NB4 (cell line): Measurements from ENCODE around the gene HSFX1.
"Not testable (repeated sequence)": the region's sequence is repeated elsewhere in the genome, so short reads cannot be mapped to it uniquely, and the experiment has no call there.

ENCODE experiments used
- POLR2A ChIP-seq: IDR thresholded peaks from 2 replicates; pipeline ENCODE4 v1.6.1; 2011; ENCODE audit warnings: mild to moderate bottlenecking; ENCODE audit not compliant: insufficient read length; ENCODE audit errors: extremely low read depth
- TF ChIP-seq, protein P1 (sequence below): IDR thresholded peaks from one replicate; pipeline ENCODE4 v1.5.1; 2012; ENCODE audit warnings: low read depth, low read length
- TF ChIP-seq, protein P2 (sequence below): IDR thresholded peaks from 2 replicates; pipeline ENCODE4 v1.6.1; 2011; ENCODE audit warnings: low read depth, low read length

DNA sequence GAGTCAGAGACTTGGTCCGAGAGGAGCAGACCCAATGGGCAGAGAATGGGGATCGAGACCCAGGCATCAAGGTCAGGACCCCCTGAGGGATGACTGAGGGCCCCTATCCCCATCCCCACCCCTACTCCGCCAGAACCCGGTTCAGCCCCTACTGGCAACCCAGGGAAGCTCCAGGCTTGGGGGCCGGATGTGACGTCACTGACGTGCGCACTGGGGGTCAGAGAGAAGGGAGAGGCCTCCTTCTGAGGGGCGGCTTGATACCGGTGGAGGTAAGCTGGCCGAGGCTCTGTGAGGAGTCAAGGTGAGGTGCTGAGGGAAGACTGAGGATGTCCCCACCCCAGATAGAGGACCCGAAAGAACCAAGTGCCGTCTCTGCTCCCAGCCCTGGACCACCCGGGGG is 7.9 kb downstream of the HSFX1 start, which contains the start of gene MAGEA9:
- TF ChIP-seq, protein P1, sequence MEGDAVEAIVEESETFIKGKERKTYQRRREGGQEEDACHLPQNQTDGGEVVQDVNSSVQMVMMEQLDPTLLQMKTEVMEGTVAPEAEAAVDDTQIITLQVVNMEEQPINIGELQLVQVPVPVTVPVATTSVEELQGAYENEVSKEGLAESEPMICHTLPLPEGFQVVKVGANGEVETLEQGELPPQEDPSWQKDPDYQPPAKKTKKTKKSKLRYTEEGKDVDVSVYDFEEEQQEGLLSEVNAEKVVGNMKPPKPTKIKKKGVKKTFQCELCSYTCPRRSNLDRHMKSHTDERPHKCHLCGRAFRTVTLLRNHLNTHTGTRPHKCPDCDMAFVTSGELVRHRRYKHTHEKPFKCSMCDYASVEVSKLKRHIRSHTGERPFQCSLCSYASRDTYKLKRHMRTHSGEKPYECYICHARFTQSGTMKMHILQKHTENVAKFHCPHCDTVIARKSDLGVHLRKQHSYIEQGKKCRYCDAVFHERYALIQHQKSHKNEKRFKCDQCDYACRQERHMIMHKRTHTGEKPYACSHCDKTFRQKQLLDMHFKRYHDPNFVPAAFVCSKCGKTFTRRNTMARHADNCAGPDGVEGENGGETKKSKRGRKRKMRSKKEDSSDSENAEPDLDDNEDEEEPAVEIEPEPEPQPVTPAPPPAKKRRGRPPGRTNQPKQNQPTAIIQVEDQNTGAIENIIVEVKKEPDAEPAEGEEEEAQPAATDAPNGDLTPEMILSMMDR = not testable (repeated sequence)
- not testable (repeated sequence) for TF ChIP-seq POLR2A
- TF ChIP-seq, protein P2, sequence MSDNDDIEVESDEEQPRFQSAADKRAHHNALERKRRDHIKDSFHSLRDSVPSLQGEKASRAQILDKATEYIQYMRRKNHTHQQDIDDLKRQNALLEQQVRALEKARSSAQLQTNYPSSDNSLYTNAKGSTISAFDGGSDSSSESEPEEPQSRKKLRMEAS = not testable (repeated sequence)
